M059J (cell line): ENCODE results near the gene KCNAB1. TPM values are rescaled to one million over a fixed set of nuclear protein-coding genes. Genes with fewer than 3 reads are reported as not detected.

Source experiments
- DNase-seq: peaks from one replicate; pipeline ENCODE4 v3.0.0-alpha.2; 2012; ENCODE audit warnings: low read depth
- total RNA-seq: library from RNA; depleted of rRNA; stranded (reverse); fragments of >200 nt; shearing (Covaris generic); gene quantifications from 2 replicates; pipeline ENCODE4 v1.2.3, GENCODE V29; 2014

Gene KCNAB1
- total RNA-seq, 1 experiment from 2014 or later, result 0.69 TPM

GRCh38 chr3:156317462-156318074 is 197.2 kb downstream of the KCNAB1 start:
- peak; percentile 90 for DNase-seq

GRCh38 chr3:156321945-156322344 is 201.6 kb downstream of the KCNAB1 start:
- no peak for DNase-seq

- DNase-seq, result peak; percentile 70
Measured at GRCh38 chr3:156323466-156323865, 203.1 kb downstream of the KCNAB1 start.

DNA sequence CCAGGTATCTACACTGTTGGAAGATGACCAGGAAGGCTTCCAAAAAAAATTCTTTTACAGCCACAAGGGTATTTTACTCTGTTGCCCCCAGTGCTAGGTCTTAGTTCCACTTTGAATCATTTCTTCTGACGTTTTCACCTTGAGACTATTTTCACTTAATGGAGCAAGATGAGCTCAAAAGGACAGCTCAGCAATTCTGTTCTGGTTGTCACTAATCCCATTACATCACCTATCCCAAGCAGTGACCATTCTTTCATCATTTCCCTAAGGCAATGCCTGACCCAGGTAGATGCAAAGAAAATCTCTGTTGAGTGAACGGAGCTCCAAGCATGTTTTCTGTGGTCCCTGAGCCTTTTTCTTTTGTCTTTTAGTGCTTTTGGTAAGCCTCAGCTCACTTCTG is 210.0 kb downstream of the KCNAB1 start:
- no peak for DNase-seq

GRCh38 chr3:156332304-156332703 is 211.9 kb downstream of the KCNAB1 start:
- DNase-seq, result peak; percentile 27

- DNase-seq, result no peak
Measured at GRCh38 chr3:156334841-156335545, 214.6 kb downstream of the KCNAB1 start.

DNA sequence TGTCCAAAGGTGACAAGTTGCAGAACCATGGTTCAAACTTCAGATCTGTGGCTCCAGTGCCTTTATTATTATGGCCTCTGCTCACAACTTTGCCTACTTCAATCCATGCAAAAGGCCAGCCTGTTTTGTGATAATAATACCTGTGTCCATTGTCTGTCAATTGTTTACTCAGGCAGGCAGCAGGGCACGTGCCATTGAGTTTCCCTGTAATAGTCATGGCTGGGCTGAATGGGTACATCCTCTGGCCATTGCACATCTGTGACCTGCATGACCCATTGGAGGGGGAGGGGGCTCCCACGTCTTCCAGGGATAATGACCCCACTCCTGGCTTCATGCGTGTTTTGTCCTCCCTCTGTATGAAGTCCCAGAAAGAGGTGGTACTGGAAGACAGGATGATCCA is 219.1 kb downstream of the KCNAB1 start:
- no peak for DNase-seq

GRCh38 chr3:156341332-156341731 is 221.0 kb downstream of the KCNAB1 start:
- DNase-seq, result no peak

- DNase-seq, result no peak
Measured at GRCh38 chr3:156341831-156342416, 221.5 kb downstream of the KCNAB1 start.

DNA sequence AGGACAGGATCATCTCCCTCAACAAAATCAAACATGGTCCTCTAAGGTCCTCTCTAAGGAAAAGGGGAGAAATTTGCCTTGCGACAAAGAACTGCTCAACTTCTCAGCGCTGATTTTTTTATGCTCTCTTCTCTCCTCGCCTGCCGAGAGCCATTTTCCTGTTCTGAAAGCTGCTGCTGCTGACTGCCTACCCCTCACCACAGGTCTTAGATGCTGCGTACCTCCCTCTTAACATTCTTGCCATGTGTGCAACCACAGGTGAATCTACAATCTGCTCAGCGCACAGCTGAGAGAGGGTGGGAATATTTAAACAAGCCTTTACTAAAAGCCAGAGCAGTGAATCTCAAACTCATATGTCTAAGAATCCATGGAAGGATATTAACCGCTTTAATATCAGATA is 223.8 kb downstream of the KCNAB1 start:
- DNase-seq, result no peak

GRCh38 chr3:156349111-156349510 is 228.7 kb downstream of the KCNAB1 start:
- DNase-seq, result no peak

- DNase-seq, result no peak
Measured at GRCh38 chr3:156349978-156350377, 229.6 kb downstream of the KCNAB1 start.

- DNase-seq, result no peak
Measured at GRCh38 chr3:156350781-156351180, 230.4 kb downstream of the KCNAB1 start.

GRCh38 chr3:156351783-156352182 is 231.4 kb downstream of the KCNAB1 start:
- DNase-seq, result no peak

DNA sequence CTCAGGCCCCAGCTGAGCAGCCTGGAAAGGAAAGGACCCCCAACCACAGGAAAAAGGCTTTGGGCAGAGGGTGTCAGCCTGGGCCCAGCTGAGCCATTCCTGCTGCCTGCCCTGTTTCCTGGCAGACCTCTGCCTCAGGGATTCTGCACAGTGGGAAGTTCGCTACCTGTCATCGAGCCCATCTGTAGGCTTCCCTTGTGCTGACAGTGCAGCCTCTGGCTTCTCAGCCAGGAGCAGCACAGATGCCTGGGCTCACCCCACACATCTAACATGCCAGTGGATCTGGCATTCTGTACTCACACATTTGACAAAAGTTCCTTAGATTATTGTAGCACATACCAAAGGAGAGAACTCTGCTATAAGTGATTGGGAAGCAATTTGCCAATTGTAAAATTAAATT is 232.3 kb downstream of the KCNAB1 start:
- DNase-seq, result no peak

- no peak for DNase-seq
Measured at GRCh38 chr3:156353563-156353962, 233.2 kb downstream of the KCNAB1 start.

DNA sequence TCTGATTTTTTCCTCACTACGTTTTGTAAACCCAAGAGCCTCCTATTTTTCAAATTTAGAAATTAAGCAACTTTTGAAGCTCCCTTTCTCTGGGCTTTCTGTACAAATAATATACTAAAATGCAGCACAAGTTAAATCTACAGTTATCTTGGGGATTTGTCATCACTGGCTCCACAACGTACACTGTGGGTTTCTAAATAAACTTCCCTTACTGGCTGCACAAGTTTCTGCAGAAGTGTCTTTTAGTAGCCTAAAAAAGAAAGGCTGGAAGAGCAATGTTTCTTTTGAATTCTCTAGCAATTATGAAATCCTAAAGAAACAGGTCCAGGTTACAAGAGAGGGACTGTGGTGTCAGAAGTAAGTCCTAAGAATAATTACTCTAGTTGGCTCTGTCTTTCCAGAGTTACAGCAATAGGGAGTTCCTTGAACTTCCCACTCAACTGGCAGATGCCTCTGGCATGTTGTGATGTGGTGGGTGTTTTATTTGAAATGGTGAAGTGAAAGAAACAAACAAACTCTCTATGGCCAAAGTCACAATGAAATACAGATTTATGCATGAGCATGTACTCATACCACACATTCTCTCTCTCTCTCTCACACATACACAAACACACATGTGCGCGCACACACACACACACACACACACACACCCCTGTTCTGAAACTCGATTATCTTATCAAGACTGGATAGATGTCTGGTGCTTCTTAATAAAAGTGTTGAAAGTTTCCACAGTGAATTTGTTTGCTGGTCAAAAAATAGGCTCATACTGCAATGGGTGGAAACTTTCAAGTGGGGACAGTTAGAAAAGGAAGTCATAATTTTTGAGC is 236.4 kb downstream of the KCNAB1 start:
- DNase-seq, result peak; percentile 12

DNA sequence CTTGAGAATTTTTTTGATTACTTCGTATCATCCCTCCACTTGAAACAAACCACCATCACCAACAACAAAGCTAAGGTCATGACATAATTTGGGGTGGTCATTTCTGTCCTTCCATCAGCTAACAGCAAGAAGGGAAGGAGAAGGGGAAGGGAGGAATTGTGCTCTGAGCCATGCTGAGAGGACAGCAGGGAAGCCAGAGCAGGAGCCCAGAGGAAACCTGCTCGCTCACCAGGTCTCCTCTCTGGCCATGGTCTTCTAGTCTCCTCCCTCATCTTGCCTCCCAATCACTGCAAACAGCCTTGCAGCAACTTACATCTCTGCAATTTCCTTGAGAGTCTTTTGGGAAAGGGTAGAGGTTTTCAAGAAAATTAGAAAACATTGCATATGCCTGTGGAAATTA is 237.9 kb downstream of the KCNAB1 start:
- peak; percentile 4 for DNase-seq

- peak; percentile 75 for DNase-seq
Measured at GRCh38 chr3:156359368-156359767, 239.0 kb downstream of the KCNAB1 start.

DNA sequence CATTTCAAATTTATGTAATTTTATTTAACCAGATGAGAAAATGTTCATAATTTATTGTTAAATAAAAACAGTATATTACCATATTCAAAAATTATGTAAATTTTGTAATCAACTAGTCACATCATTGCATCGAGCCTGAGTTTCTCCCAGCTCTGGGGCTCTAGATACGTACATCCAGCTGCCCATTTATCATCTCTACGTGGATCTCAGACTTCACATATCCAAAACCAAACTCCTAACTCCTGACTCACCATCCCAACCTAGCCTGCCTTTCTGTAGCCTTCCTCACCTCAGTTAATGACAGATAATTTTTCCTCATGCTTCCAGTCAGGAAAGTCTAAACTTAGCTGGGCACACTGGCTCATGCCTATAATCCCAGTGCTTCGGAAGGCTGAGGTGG is 239.7 kb downstream of the KCNAB1 start:
- DNase-seq, result peak; percentile 69

GRCh38 chr3:156360963-156361362 is 240.6 kb downstream of the KCNAB1 start:
- DNase-seq, result no peak

- DNase-seq, result no peak
Measured at GRCh38 chr3:156366559-156366958, 246.2 kb downstream of the KCNAB1 start.
